Measurements from ENCODE around the gene ARID5A. TPM values are rescaled to one million over a fixed set of nuclear protein-coding genes. Genes with fewer than 3 reads are reported as not detected.
A peak's percentile ranks its signal among the peaks of the same experiment; 100 is the strongest.

Gene ARID5A
- total and polyA plus RNA-seq, 2 experiments from 2014 or later = 5.5 to 7.7 TPM

GRCh38 chr2:96505231-96505889, 31.2 kb upstream of the ARID5A start, which contains the start of gene NEURL3:
Gene NEURL3 (minus strand): TSS chr2:96505357. CDS start chr2:96505286, 71 bp downstream.
- Mint-ChIP-seq H3K27me3 (ENCODE audit: insufficient read depth, low read depth, poor library complexity) (peaks cover 26% of the 10 kb centered on the region), H3K36me3 (ENCODE audit: low read depth) (no peaks in the 10 kb centered on the region; the same call in 2 of the 3 replicates), H3K4me3 (no peak within 1 kb of the TSS), H3K27ac (no peak within 1 kb of the TSS), H3K4me1 (peaks cover 23% of the 10 kb centered on the region), H3K9me3 (no peaks in the 10 kb centered on the region; the same call in 2 of the 3 replicates)
- Histone ChIP-seq H3F3A (replicated peaks; ENCODE audit: low read depth) (0 out of 2 replicates have a peak, but pooled peaks cover 2% of the 10 kb centered on the region), H3K4me3 (no peak within 1 kb of the TSS), H4K20me1 (replicated peaks; ENCODE audit: insufficient read depth) (no peaks in the 10 kb centered on the region), H3K36me3 (ENCODE audit: insufficient read depth) (no peaks in the 10 kb centered on the region; the same call in 1 of the 2 replicates), H2AFZ (peak within 1 kb of the TSS; percentile 38; the same call in 1 of the 2 replicates), H3K4me1 (ENCODE audit: insufficient read depth) (peaks cover 3% of the 10 kb centered on the region; the same call in 1 of the 2 replicates), H3K4me2 (no peak within 1 kb of the TSS), H3K79me2 (replicated peaks; ENCODE audit: insufficient read depth) (no peaks in the 10 kb centered on the region), H3K27ac (ENCODE audit: low read depth) (no peak within 1 kb of the TSS), H3K27me3 (ENCODE audit: insufficient read depth) (peaks cover 15% of the 10 kb centered on the region), H3K9me2 (ENCODE audit: insufficient read depth) (no peaks in the 10 kb centered on the region)
- DNase-seq (ENCODE audit: low spot score) (no peak), ATAC-seq (no peak)
- TF ChIP-seq REST (IDR thresholded peaks at IDR 0.05; ENCODE audit: unreplicated experiment) = no peak
- TF ChIP-seq CTCF (conservative IDR thresholded peaks at IDR 0.05; ENCODE audit: low read depth in 2 of 2) = no peak
- no peak for TF ChIP-seq EZH2phosphoT487 (IDR thresholded peaks at IDR 0.05; ENCODE audit: unreplicated experiment)
- TF ChIP-seq ETS1 (IDR thresholded peaks at IDR 0.05) = no peak
- no peak for TF ChIP-seq STAT1 (IDR thresholded peaks at IDR 0.05; ENCODE audit: unreplicated experiment)
- TF ChIP-seq CREB1 (CRISPR knock-in tag; IDR thresholded peaks at IDR 0.05; ENCODE audit: low read depth) = no peak
- TF ChIP-seq JUNB (IDR thresholded peaks at IDR 0.05; ENCODE audit: unreplicated experiment) = no peak
- TF ChIP-seq ZNF462 (CRISPR knock-in tag; IDR thresholded peaks at IDR 0.05) = no peak
- no peak for TF ChIP-seq ZNF114 (CRISPR knock-in tag; IDR thresholded peaks at IDR 0.05)
- no peak for TF ChIP-seq POLR2AphosphoS5 (IDR thresholded peaks at IDR 0.05; ENCODE audit: low read depth)
- TF ChIP-seq NANOG (IDR thresholded peaks at IDR 0.05; ENCODE audit: borderline replicate concordance) = no peak
- no peak for TF ChIP-seq ZNF331 (CRISPR knock-in tag; IDR thresholded peaks at IDR 0.05; ENCODE audit: low read depth)
- no peak for TF ChIP-seq EZH2 (IDR thresholded peaks at IDR 0.05; ENCODE audit: low read depth, unreplicated experiment)
